Kidney glomerular epithelial cell (primary cell): ENCODE data around the gene CCDC3.
"Not testable (repeated sequence)": the region's sequence is repeated elsewhere in the genome, so short reads cannot be mapped to it uniquely, and the experiment has no call there.

Experiments used
- DNase-seq: peaks from one replicate; lab custom pipeline; 2025; lab: John Stamatoyannopoulos, UW

CCDC3 gene

DNA sequence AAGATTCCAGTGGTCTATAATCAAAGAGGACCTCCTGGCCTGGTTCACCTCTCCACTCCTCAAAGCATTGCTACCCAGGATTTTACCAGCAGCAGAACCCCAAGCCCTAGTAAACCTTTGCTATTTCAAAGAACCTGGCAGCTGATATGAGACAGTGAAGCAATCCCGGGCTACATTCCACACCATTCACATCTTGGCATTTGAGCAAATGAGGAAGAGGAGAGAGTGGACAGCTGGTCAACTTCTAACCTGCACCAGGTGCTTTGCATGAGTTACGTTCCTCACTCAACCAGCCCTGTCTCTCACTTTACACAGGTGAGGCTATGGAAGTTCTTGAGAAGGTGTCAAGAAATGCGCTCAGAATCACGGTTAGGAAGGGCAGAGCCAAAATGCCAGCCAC lies 1.1 kb downstream of the CCDC3 start:
- DNase-seq, result no peak

DNA sequence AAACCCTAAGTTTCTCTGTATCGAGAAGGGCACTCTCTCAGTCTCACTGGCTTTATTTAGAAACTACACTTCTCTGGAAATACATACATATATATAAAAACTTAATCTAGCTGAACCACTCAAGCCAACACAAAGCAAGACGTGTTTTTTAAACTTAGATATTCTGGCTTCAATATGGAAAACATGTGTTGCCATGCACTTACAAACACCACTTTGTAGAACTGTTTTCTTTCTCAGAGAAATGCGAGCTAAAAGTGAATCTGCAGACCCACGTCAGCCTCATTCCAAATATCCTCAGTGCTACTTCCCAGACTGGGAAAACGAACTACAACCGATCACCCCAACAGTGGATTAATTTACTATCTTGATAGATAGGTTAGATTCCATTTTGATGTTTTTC lies 1.7 kb downstream of the CCDC3 start:
- no peak for DNase-seq

DNA sequence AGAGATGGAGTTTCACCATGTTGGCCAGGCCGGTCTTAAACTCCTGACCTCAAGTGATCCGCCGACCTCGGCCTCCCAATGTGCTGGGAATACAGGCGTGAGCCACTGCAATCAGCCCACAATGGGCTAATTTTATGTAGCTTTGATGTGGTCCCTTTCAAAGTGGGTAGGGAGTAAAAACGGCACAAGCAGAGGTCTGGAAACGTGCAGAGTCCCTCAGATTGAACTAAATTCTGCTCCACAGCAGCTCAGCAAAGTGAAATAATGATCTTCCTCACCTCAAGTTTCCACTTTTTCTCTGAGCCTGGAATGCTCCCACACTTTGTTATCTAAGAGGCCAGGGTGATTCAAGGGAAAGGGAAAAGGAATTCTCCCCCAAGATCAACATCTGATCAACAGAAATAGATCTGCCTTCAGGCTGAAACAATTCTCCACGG lies 6.1 kb downstream of the CCDC3 start:
- DNase-seq, result no peak

DNA sequence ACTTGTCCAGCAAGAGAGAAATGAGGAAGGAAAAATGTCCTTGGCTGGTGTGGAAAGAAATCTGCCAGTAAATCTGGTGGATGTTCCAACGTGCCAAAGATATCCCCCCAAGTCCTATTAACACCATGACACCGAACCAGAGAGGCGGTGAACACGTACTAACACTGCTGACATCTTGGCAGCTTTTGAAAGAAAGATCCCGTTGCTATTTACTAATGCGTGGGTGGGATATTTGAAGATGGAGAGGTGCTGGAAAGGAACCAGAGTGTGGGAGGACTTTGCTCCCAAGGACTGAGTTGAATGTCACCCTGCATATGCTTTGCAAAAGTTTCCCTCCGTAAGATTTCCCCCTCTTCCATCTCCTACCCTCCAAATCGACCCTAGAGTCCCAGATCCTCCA lies 7.9 kb downstream of the CCDC3 start:
- DNase-seq, result no peak

DNA sequence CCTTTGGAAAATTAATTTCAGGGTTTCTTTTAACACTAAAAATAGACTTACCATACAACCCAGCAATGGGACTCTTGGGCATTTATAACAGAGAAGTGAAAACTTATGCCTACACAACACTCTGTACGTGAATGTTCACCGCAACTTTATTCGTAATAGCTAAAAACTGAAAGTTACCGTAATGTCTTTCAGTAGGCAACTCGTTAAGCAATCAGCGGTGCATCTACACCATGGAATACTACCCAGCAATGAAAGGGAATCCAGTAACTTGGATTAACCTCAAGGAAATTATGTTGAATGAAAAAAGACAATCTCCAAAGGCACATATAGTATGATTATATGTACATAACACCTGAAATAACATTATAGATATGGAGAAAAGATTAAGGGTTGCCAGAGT lies 16.2 kb downstream of the CCDC3 start:
- no peak for DNase-seq

DNA sequence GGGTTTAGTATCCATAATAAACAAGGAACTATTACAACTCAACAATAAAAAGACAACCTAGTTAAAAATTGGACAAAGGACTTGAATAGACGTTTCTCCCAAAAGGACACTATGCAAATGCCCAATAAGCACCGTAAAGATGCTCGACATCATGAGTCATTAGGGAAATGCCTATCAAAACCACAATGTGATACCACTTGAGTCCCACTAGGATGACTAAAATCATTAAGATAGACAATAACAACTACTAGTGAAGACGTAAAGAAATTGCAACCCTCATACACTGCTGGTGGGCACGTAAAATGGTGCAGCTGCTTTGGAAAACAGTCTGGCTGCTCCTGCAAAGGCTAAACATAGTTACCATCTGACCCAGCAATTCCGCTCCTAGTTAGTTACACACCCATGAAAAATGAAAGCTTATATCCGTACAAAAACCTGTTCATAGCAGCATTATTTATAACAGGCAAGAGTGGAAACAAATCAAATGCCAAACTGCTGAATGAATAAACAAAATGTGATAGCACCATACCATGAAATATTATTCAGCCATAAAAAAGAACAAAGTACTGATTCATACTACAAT lies 17.3 kb downstream of the CCDC3 start:
- DNase-seq, result no peak

DNA sequence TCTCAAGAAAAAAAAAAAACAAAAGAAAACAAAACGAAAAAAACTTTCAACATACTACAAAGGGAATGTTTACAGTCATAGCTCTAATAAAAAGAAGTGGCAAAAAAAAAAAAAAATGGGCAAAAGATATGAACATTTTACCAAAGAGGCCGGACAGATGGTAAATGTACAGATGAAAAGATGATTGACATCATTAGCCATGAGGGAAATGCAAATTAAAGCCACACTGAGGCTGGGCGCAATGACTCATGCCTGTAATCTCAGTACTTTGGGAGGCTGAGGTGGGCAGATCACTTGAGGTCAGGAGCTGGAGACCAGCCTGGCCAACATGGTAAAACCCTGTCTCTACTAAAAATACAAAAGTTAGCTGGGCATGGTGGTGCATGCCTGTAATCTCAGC lies 17.9 kb downstream of the CCDC3 start:
- DNase-seq, result not testable (repeated sequence)

DNA sequence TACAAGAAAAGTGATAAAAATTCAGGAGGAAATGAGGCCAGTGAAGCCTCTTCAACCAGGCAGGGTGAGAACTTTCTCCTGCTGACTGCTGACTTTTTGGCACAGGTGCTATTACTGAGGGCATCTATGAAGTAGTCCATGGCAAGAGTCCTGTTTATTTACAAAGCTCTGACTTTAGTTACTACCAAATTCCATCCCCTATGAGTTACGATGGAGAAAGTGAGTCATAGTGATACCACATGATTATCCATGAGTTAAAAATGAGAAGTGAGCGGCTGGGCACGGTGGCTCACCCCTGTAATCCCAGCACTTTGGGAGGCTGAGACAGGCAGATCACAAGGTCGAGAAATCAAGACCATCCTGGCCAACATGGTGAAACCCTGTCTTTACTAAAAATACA lies 19.9 kb downstream of the CCDC3 start:
- no peak for DNase-seq

DNA sequence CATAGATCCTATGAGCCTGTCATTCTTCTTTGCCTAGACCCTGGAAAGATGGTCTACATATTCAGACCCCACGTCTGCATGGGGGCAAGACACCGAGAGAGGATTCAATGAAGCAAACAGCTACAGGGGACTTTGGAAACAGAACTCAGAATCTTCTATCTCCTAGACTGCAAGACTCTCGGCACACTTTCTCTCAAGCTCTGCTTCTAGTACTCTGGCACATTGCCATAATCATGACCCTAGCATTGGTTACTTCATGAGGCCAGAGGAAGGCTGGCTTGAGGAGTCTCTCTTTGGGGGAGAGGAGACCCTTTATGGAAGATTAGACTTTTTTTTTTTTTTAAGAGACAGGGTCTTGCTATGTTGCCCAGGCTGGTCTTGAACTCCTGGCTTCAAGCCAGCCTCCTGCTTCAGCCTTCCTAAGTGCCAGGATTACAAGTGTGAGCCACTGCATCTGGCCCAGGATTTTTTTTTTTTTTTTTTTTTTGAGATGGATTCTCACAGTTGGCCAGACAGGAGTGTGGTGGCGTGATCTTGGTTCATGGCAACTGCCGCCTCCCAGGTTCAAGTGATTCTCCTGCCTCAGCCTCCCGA lies 20.7 kb downstream of the CCDC3 start:
- no peak for DNase-seq

DNA sequence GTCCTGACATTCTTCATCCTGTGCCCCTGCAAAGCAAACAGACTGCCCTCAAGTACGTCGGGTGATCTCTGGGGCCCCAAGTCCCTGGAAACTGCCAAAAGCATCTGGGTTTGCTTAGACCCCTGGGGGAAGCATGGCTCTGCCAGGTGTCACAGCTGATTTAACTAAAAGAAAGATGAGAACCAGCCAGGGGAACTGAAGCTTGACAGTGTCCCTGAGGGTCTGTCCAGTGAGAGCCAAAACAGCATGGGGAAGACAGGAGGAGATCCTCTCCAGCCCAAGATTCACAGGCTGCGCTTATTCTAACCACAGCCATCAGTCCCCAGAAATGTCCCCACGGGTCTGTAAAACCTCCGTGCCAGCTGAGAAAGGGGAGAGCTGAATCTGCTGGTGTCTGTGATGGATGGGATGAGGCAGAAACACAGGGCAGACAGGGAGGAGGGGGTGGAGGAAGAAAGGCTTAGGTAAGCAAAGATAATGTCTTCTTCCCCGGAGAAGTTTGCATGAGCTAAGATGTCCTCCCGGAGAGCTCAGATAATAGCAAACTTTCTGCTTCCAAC lies 21.3 kb downstream of the CCDC3 start:
- DNase-seq, result no peak

DNA sequence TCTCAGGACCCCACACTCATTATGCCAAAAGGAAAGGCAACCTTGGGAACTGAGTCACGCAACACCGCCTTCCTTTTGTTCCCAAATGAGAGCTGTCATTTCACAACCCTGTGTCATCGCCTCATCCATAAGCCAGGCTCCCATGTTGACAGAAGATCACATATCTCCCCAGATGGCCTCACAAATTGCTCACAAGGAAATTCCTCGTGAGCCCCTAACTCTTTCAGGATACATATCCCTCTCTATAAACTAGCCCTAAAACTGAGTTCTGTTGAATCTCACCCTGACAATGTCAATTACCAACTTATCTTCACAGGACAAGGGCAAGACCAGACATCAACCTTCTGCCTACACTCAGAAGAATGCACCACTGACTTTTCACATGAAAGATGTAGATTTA lies 22.6 kb downstream of the CCDC3 start:
- DNase-seq, result no peak

DNA sequence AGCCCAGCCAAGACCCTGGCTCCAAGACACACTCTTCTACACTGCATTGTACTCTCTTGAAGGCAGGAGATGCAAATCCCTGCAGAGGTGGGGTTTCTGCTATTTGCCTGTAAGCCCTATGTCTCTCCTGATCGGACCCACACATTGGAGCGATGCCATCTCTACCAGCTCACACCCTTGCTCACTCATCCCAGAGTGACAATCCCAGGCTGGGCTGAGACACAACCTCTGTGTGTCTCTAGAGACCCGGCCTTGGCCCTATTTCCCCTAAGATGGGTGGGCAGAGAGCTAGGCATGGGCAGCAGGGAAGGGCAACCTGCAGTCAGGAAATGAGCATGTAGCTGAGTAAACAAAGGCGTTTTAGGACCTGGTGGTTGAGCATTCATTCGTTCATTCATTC lies 25.6 kb downstream of the CCDC3 start:
- no peak for DNase-seq

DNA sequence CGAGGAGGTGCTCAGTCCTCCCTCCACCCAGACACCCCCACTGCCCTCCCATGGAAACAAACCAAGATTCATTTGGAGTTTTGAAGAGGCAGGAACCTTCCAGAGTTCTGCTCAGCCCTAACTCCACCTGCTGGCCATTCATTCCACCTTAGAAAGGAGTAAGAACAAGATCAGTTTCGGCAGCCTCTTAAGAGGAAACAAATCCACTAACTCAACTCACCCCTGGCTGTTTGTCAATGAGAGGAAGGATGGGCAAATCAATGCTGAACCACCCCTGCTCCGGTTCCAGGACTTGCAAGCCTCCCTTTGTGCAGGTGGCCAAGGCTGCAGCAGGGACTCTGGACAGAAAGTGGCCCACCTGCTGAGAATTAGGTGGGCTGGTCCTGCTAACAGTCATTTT lies 26.2 kb downstream of the CCDC3 start:
- DNase-seq, result no peak

DNA sequence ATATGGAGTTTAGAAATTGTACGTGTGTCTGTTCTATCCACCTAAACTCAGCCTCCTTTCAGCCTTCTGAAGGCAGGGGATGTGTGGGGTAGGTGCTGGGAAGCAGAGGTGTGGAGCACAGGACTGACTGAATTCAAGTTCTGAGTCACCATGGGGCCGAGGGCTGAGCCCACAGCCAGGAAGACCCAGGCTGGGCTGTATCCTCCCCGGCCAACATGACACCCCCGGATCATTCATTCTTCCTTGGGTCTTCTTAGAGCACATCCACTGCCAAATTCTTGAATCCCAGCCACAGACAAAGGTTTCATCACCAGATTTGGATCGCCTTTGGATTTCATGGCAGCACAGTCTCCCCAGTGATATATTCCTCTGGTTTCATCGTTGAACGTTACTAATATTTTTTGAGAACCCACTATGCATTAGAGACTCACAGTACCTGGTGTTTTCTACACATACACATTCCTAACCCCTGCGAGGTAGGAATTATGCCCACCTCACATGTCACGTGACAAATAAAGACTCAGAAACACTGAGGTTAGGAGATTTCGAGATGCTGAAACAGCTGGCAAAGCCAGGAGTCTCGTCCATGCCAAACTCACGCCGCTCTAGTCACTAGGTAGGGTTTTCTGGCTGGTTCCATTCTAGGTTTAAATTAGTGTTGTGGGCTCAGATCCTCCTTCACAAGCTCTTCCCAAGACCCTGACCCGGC lies 26.9 kb downstream of the CCDC3 start:
- DNase-seq, result no peak

DNA sequence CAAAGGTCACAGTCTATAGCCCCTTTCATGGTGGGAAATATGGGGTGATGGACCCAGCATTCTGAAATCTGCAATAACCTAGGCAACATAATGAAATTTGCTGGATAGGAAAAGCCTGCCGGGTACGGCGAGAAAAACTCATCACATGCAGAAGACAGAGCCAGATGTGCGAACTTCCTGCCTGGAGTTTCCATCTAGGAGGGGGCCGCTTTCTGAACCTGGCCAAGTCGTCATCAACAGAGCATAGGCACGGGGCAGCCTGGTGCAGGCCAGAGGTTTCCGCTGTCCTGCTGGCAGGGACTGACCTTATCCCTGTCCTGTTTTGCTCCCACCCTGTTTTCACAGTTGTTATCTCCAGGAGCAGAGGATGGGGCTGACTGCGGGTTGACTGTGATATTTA lies 27.4 kb downstream of the CCDC3 start:
- no peak for DNase-seq

DNA sequence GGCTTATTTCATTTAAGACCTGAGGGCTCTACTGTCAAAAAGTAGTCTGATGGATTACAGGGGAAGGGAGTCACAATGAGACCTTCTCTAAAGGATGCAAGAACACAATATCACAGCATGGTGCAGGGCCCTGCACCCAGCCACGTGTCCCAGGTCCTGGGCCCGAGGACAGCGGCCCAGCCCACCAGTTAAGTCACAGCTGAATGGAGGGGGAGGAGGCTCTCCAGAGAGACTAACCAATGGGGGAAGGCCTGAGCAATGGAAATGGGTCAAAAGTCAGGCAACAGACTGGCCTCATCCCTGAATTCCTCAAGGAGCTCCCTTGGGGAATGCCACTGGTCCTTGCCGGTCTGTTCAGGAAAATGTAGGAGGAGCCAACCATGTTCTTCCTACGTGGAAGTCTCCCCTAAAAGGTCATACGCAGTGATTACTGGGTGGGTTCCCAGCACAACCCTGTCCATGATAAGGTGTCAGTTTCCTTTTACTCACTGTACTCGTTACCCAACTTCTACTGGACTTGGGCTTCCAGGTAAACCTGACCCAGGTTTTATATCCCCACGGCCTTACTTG lies 28.3 kb downstream of the CCDC3 start:
- DNase-seq, result no peak

DNA sequence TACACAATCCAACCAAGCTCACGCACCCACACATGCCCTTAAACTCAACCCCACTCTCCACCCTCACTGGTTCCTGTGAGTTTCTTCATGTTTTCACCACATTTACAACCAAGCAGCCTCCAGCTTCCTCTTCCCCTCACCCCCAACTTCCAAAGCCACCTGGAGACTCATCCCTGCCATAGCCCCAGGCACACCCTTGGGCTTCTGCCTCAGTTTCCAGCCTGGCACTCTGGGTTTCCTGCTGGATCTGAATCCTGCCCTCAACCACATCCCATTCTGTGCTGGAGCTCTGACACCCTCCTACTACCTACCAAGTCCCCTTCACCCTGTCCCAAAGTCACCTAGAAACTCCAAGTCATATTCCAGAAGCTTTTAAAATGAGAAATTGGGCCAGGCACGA lies 29.4 kb downstream of the CCDC3 start:
- no peak for DNase-seq

DNA sequence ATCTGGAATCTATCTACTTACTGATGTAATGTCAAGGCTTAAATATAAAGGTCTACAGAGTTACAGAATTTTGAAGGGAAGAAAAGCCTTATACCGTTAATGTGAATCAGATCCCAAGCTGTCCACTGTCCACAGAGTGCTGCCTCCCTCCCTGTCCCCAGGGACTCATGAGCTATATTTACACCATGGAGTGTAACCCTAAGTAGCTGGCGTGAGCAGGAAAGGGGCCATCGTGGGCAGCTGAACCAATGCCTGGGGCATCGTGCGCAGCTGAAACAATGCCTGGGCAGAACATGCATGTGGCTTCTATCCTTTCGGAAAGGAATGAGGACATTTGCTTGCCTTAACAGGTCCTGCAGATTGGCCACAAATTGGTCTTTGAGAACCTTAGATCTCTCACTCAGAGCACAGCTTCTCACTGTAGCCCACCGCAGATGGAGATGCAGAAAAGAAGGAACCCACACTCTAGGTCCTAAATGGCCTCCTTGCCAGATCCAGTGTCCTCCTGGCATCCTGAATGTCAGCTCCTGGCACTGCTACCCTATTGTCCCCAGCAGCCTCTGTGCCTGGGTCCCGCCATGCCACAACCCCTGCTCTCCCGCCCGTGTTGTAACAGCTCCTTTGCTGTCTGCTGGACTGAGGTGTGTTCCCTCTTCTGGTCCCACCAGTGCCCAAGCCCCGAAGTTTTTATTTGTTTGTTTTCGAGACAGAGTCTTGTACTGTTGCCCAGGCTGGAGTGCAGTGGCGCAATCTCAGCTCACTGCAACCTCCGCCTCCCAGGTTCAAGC lies 30.3 kb downstream of the CCDC3 start:
- DNase-seq, result no peak

DNA sequence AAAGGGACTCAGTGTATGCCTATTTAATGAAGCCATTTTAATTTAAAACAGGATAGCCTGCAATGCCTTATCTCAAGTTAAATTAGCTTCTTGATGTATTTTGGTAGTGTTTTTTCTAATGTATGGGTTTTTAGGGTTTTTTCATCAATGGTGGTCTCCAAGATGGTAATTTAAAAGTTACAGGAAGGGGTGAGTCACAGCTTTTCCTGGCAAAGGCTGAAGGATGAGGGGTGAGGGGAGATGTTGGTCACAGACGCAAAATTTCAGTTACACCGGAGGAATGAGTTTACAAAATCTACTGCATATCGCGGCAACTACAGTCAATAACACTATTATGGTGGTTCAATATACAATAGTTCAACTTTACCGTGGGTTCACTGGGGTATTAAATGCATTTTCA lies 31.6 kb downstream of the CCDC3 start:
- no peak for DNase-seq

DNA sequence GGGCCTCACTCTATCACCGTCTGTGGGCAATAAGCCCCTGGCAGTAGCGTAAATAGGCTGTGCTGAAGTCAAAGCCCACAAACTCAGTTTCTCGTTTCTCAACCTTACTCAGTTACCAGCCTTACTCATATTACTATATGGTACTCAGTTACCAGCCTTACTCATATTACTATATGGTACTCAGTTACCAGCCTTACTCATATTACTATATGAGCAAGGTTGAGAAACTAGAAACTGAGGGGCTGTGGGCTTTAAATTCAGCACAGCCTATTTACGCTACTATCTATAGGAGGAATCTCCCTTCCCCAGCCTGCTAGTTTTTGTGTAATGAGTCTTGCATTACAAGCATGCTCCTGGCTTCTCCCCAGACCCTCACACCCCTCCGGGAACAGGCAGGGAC lies 35.4 kb downstream of the CCDC3 start:
- no peak for DNase-seq

DNA sequence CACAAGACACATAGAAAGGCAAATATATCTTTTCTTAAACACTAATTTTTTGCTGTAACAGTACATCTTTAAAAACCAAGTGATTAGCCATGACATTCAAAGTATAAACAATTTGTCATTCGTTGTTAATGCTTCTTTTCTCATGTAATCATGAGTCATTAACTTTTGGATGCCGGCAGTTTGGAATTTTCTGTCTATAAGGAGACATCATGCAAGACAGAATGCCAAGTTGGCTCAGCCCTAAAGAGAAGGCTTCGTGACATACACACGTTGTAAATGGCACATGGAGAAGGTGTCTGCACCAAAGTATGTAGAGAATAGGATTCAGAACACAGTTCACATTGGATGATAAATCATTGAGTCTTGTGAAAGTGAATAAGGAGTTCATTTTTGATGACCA lies 35.9 kb downstream of the CCDC3 start:
- DNase-seq, result no peak

DNA sequence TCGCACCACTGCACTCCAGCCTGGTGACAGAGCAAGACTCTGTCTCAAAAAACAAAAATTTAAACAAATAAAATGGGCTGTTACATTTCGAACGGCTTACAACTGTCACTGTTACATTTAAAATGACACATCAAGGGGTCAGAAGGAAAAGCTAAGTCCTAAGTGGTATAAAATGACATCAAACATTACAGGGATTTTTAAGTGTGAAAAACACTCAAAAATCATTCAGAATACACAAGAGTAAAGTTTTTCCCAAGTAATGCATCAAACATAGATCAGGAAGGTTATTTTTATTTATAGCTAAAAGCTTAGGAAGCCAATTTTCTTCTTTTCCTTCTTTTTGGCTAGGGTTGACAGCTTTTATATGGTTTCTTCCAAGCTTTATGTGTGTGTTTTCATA lies 39.0 kb downstream of the CCDC3 start:
- DNase-seq, result no peak
